Activated T-helper 1 cell treated with anti-CD3 and anti-CD28 coated beads, Interleukin-2, amount 50 U/mL, for 16 hours (primary cell): ENCODE results near the gene RNF13.

Source experiments
- DNase-seq, 2 donors: peaks; one replicate each; pipeline ENCODE4 v3.0.0-alpha.2; 2020; ENCODE audit warnings: low read depth in 1 of 2, low spot score in 1 of 2

The RNF13 gene

GRCh38 chr3:149989307-149989706 lies 176.3 kb downstream of the RNF13 start:
- DNase-seq: no peak

- no peak for DNase-seq
Observed at GRCh38 chr3:149990423-149990948, 177.5 kb downstream of the RNF13 start.

- DNase-seq: no peak
Observed at GRCh38 chr3:149992416-149993058, 179.5 kb downstream of the RNF13 start.

- no peak for DNase-seq
Observed at GRCh38 chr3:149998946-149999345, 185.9 kb downstream of the RNF13 start.

- DNase-seq: no peak
Observed at GRCh38 chr3:149999421-149999820, 186.4 kb downstream of the RNF13 start.

- DNase-seq: no peak
Observed at GRCh38 chr3:150000641-150001040, 187.6 kb downstream of the RNF13 start.

GRCh38 chr3:150005243-150006112 lies 192.5 kb downstream of the RNF13 start:
- no peak for DNase-seq

GRCh38 chr3:150006794-150007193 lies 193.8 kb downstream of the RNF13 start:
- no peak for DNase-seq
